T-helper 17 cell (primary cell): ENCODE results near the gene RUSC1. TPM values are rescaled to one million over a fixed set of nuclear protein-coding genes. Genes with fewer than 3 reads are reported as not detected.

ENCODE experiments used
- ATAC-seq: fragments of 150-1000 bp; cut with Tn5 transposase; 2 replicates; pipeline ENCODE4 v1.10.0; 2021; ENCODE audit warnings: mild to moderate bottlenecking, moderate library complexity
- DNase-seq, 3 donors: peaks; one replicate each; pipeline versions ENCODE4 v3.0.0 to v3.0.0-alpha.2; 2020 to 2021
- H3K9me3 ChIP-seq: one replicate; pipeline ENCODE4 v1.7.0; 2013; ENCODE audit warnings: low read length, mild to moderate bottlenecking; ENCODE audit not compliant: control insufficient read depth, poor library complexity, severe bottlenecking
- H3K27ac Mint-ChIP-seq: one replicate; pipeline ENCODE4 v1.8.0; 2022; ENCODE audit warnings: mild to moderate bottlenecking, moderate library complexity, mixed read lengths
- H3K27me3 Mint-ChIP-seq: one replicate; pipeline ENCODE4 v1.8.0; 2022; ENCODE audit warnings: mixed read lengths
- H3K36me3 Mint-ChIP-seq: one replicate; pipeline ENCODE4 v1.8.0; 2022; ENCODE audit warnings: low read depth, mixed read lengths
- H3K4me1 Mint-ChIP-seq: one replicate; pipeline ENCODE4 v1.8.0; 2022; ENCODE audit warnings: mild to moderate bottlenecking, mixed read lengths
- H3K4me3 Mint-ChIP-seq: one replicate; pipeline ENCODE4 v1.8.0; 2022; ENCODE audit warnings: mild to moderate bottlenecking, moderate library complexity, mixed read lengths
- total RNA-seq, 4 donors: library from RNA in 2 of 4; stranded (reverse) in 2 of 4; gene quantifications; one replicate each; pipeline ENCODE4 v1.2.3 and lab custom pipeline; 2022 to 2026

Gene RUSC1
- total RNA-seq, 2 donors from 2014 or later = 13.2 to 14.8 TPM

DNA sequence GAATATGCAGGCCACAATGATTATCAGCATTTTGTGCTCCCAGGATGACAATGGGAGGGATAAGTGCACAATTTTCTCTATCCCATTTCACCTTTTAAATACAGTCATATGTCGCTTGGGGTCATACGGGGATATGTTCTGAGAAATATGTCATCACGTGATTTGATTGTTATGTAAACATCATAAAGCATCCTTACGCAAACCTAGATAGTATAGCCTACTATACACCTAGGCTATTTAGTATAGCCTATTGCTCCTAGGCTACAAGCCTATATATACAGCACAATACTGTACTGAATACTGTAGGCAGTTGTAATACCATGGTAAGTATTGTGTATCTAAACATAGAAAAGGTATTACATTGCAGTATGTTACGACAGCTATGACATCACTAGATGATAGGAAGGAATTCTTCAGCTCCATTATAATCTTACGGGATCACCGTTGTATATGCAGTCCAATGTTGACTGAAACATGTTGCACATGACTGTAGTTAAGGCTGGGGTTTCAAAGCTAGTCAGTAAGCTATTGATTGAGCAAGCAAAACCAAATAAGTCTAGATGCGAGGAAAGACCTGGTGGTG, 18.9 kb downstream of the RUSC1 start:
- Mint-ChIP-seq H3K4me3 (no peak overlapping the region), H3K27ac (no peak overlapping the region), H3K27me3 (no peaks in the 10 kb centered on the region), H3K4me1 (peaks cover 5% of the 10 kb centered on the region), H3K36me3 (peaks cover 21% of the 10 kb centered on the region)
- no peak for DNase-seq
- H3K9me3 ChIP-seq = no peaks in the 10 kb centered on the region
- ATAC-seq = no peak

DNA sequence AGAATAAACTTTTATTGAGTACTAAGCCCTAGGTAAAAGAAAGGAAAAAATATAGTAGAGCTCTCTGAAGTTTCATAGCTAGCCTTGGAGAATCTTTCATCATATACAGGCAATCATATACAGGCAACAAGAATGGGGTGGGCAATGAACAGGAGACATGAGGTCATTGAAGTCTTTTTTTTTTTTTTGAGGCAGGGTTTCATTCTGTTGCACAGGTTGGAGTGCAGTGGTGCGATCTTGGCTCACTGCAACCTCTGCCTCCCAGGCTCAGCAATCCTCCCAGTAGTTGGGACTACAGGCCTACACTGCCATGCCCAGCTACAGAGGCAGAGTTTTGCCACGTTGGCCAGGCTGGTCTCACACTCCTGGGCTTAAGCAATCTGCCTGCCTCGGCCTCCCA, 22.1 kb downstream of the RUSC1 start:
- Mint-ChIP-seq H3K27me3 (no peaks in the 10 kb centered on the region), H3K36me3 (peaks cover 22% of the 10 kb centered on the region), H3K4me3 (no peak overlapping the region), H3K27ac (no peak overlapping the region), H3K4me1 (peaks cover 3% of the 10 kb centered on the region)
- no peak for ATAC-seq
- no peak for DNase-seq
- no peaks in the 10 kb centered on the region for H3K9me3 ChIP-seq

DNA sequence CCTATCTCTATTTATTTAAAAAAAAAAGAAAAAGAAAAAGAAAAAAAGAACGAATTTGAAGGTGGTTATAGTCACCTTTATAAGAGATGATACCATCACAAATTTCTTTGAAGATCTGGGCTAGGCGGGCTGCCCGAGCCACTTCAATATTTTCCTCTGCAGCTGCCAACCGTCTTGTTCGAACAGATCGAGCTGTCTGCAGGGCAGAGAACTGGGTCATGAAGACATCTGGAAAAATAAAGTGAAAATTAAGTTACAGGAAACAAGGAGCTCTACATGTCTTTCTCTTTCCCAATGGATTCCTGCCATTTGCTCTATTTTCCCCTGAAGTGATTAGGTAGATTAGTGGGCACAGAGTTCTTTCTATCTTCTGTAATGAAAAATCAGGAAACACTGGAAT, 31.9 kb downstream of the RUSC1 start:
- H3K4me3 Mint-ChIP-seq = no peak overlapping the region
- no peaks in the 10 kb centered on the region for H3K27me3 Mint-ChIP-seq
- H3K27ac Mint-ChIP-seq = no peak overlapping the region
- H3K9me3 ChIP-seq = no peaks in the 10 kb centered on the region
- H3K4me1 Mint-ChIP-seq = peaks cover 2% of the 10 kb centered on the region
- DNase-seq = no peak
- no peak for ATAC-seq
- peaks cover 6% of the 10 kb centered on the region for H3K36me3 Mint-ChIP-seq

DNA sequence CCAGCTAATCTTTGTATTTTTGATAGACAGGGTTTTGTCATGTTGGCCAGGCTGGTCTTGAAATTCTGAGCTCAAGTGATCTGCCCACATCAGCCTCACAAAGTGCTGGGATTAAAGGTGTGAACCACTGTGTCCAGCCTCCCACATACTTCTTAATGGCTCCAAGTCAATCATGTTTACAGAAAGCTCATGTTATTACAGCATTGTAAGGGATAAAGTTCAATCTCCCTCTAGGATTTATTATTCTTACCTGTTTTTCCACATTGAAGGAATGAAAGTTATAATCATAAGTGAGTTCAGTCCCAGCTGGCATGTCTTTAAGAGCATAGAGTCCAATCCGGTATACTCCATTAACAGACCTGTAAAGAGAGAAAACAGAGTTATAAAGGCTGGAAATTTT, 39.4 kb downstream of the RUSC1 start:
- peaks cover 2% of the 10 kb centered on the region for H3K36me3 Mint-ChIP-seq

DNA sequence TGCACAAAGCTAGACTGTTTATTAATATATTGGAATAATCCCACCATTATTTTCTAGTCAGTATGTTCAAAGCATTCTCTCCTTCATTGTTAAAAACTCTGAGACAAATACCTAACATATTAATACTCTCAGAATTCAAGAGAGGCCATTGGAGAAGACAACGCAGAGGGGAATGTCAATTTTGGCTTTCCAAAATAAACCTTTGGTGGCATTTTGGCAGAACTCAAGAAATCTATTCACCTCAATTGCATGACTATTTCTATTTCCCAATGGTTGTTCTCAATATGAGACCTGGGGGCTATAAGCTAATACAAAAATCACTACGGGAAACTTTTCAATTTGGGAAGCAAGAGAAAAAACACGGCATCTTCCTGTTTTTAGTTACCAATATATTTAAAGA, 58.5 kb downstream of the RUSC1 start:
- ATAC-seq (no peak), DNase-seq (no peak)
- Mint-ChIP-seq H3K4me1 (peaks cover 2% of the 10 kb centered on the region), H3K4me3 (no peak overlapping the region), H3K27ac (peak overlapping the region; percentile 80), H3K27me3 (no peaks in the 10 kb centered on the region), H3K36me3 (no peaks in the 10 kb centered on the region)
- H3K9me3 ChIP-seq = no peaks in the 10 kb centered on the region

More for the DNA sequence above, 39.4 kb downstream of the RUSC1 start:
- H3K27me3 Mint-ChIP-seq = no peaks in the 10 kb centered on the region
- no peaks in the 10 kb centered on the region for H3K9me3 ChIP-seq
- H3K27ac Mint-ChIP-seq = peak overlapping the region; percentile 56
- H3K4me3 Mint-ChIP-seq = no peak overlapping the region
- H3K4me1 Mint-ChIP-seq = no peaks in the 10 kb centered on the region
- ATAC-seq (no peak), DNase-seq (no peak)

DNA sequence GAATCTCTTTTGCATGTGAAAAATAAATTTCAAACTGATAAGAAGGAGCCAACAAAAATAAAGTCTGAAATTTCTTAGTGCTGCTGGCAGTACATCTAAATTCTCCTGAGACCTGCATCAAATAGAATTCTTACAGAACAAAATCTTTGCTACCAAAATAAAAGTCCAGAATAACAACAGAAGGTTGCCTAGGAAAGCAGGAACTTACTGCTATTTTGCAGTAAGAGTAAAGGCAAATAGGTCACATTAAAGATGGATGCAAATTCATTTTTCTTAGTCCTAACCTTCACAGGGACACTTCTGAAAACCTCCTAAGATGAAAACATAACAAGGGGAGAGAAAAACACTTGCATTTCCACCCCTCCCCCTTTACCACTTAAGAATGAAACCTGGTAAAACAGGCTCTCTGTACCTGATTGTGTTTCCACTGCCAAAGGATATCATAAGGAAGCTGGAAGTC, 59.0 kb downstream of the RUSC1 start:
- no peak for DNase-seq

More for the DNA sequence above, 59.0 kb downstream of the RUSC1 start:
- H3K4me3 Mint-ChIP-seq = no peak overlapping the region
- H3K9me3 ChIP-seq = no peaks in the 10 kb centered on the region
- no peaks in the 10 kb centered on the region for H3K27me3 Mint-ChIP-seq
- H3K27ac Mint-ChIP-seq = no peak overlapping the region
- no peaks in the 10 kb centered on the region for H3K36me3 Mint-ChIP-seq
- H3K4me1 Mint-ChIP-seq = peaks cover 2% of the 10 kb centered on the region
- peak; percentile 53 for ATAC-seq

Other genes starting within 250 kb of the RUSC1 start
- 1 to 10 TPM in 1 of 2 donors, under 1 TPM in 1; 0.29 to 1.3 TPM for gene EFNA3, start 242.1 kb upstream of the RUSC1 start, total RNA-seq
- gene EFNA1, start 193.0 kb upstream of the RUSC1 start, total RNA-seq = 1 to 10 TPM in 1 of 2 donors, not detected in 1; 1.0 TPM
- 10 to 100 TPM; 25.6 to 27.8 TPM for gene SLC50A1, start 185.0 kb upstream of the RUSC1 start, total RNA-seq
- 10 to 100 TPM; 32.1 to 36.0 TPM for gene DPM3, start 180.4 kb upstream of the RUSC1 start, total RNA-seq
- gene KRTCAP2, start 147.6 kb upstream of the RUSC1 start, total RNA-seq = 100 to 1,000 TPM; 110 to 127 TPM
- 10 to 100 TPM in 1 of 2 donors, 1 to 10 TPM in 1; 9.8 to 12.7 TPM for gene TRIM46, start 147.0 kb upstream of the RUSC1 start, total RNA-seq
- gene THBS3, start 113.0 kb upstream of the RUSC1 start, total RNA-seq = 10 to 100 TPM; 34.6 to 38.4 TPM
- gene MTX1, start 112.2 kb upstream of the RUSC1 start, total RNA-seq = 10 to 100 TPM; 20.7 to 28.5 TPM
- gene ENTREP3, start 65.4 kb upstream of the RUSC1 start, total RNA-seq = 1 to 10 TPM; 8.6 to 9.3 TPM
- 10 to 100 TPM; 60.1 to 69.4 TPM for gene SCAMP3, start 58.5 kb upstream of the RUSC1 start, total RNA-seq
- 10 to 100 TPM; 54.8 to 57.8 TPM for gene CLK2, start 47.4 kb upstream of the RUSC1 start, total RNA-seq
- 1 to 10 TPM; 1.3 to 1.5 TPM for gene HCN3, start 43.4 kb upstream of the RUSC1 start, total RNA-seq
- gene PKLR, start 19.5 kb upstream of the RUSC1 start, total RNA-seq = not detected
- gene FDPS, start 12.0 kb upstream of the RUSC1 start, total RNA-seq = 10 to 100 TPM; 63.0 TPM
- gene ASH1L, start 241.9 kb downstream of the RUSC1 start, total RNA-seq = 10 to 100 TPM; 75.5 to 84.6 TPM